ENCODE data around the gene GAREM2. TPM values are rescaled to one million over a fixed set of nuclear protein-coding genes. Genes with fewer than 3 reads are reported as not detected.

The GAREM2 gene
- total RNA-seq, 4 donors from 2014 or later, result 1.5 to 4.6 (median 2.2) TPM; not detected in 1

GRCh38 chr2:26185304-26185928 lies 12.5 kb downstream of the GAREM2 start:
- 50 to 82% methylated on average over 6 to 20 of the region's 20 CpGs for WGBS, 2 donors (ENCODE audit: low coverage in 1 of 2)
- intact Hi-C loops (cut with DNase I; ENCODE audit: low total_unique reads), result no loop called here

DNA sequence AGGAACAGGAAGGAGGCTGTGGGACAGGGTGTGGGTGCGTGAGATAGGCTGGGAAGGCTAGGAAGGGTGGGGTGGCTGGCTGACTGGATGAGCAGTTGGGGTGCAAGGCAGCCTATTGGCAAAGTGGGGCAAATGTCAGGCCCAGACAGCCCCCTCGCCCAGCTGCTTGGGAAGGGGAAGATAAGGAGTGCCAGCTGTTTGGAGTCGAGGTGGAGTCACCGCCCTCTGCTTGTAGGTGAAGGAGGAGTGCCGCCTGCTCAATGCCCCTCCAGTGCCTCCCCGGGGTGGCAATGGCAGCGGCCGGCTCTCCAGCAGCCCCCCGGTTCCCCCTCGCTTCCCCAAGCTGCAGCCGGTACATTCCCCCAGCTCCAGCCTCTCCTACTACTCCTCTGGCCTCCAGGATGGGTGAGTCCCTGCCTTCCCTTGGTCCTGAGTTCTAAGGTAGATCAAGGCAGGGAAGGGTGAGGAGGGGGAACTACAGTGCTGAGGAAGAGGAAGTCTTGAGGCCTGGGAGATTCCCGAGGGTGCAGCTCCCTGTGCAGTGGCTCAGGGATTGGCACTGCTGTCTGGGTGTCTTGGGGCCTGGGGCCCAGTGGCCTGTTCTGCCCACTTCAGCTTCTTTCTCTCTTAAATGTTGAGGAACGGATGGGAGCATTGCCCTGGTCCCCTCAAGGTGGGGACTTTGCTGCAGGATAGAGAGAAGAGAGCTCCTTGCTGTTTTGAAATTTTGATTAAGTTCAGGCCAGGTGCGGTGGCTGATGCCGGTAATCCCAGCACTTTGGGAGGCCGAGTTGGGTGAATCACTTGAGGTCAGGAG lies 13.3 kb downstream of the GAREM2 start:
- in situ Hi-C loops (cut with MboI; ENCODE audit: low pct_ligation_motif_present in 1 of 4, low pct_unique_long_range_greater_than_20kb in 1 of 4, low sequenced_read_pairs in 3 of 4), result no loop called here
- no peak overlapping the region for H3K4me3 ChIP-seq
- H3K36me3 ChIP-seq, result no peaks in the 10 kb centered on the region
- intact Hi-C loops (cut with DNase I; ENCODE audit: low total_unique reads), result no loop called here
- peaks cover 4 to 12% (median 10%) of the 10 kb centered on the region in 4 donors for H3K4me1 ChIP-seq
- H3K9me3 ChIP-seq, result no peaks in the 10 kb centered on the region
- H3K27ac ChIP-seq, result peak overlapping the region in 2 of 4 donors; percentile 60 to 66
- WGBS, 2 donors (ENCODE audit: low coverage in 1 of 2), result 89% methylated on average over 16 of the region's 16 CpGs; no CpG with 5 or more reads in 1 of the 2 donors
- no peak for TF ChIP-seq POLR2A (IDR thresholded peaks at IDR 0.05)
- TF ChIP-seq, protein P1, sequence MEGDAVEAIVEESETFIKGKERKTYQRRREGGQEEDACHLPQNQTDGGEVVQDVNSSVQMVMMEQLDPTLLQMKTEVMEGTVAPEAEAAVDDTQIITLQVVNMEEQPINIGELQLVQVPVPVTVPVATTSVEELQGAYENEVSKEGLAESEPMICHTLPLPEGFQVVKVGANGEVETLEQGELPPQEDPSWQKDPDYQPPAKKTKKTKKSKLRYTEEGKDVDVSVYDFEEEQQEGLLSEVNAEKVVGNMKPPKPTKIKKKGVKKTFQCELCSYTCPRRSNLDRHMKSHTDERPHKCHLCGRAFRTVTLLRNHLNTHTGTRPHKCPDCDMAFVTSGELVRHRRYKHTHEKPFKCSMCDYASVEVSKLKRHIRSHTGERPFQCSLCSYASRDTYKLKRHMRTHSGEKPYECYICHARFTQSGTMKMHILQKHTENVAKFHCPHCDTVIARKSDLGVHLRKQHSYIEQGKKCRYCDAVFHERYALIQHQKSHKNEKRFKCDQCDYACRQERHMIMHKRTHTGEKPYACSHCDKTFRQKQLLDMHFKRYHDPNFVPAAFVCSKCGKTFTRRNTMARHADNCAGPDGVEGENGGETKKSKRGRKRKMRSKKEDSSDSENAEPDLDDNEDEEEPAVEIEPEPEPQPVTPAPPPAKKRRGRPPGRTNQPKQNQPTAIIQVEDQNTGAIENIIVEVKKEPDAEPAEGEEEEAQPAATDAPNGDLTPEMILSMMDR (IDR thresholded peaks at IDR 0.05), result no peak
- TF ChIP-seq EP300 (IDR thresholded peaks at IDR 0.05; ENCODE audit: low read depth), result no peak
- no peak for TF ChIP-seq POLR2AphosphoS5 (IDR thresholded peaks at IDR 0.05)
- H3K27me3 ChIP-seq, result no peaks in the 10 kb centered on the region
- peak; percentile 32 for DNase-seq

More at GRCh38 chr2:26185304-26185928, 12.5 kb downstream of the GAREM2 start:
- Histone ChIP-seq H3K36me3 (no peaks in the 10 kb centered on the region), H3K27ac (peak overlapping the region; percentile 44 to 67 (median 63)), H3K4me1 (peaks cover 4 to 12% (median 10%) of the 10 kb centered on the region in 4 donors), H3K4me3 (peak overlapping the region; percentile 46 to 65 (median 52)), H3K27me3 (no peaks in the 10 kb centered on the region), H3K9me3 (no peaks in the 10 kb centered on the region)
- in situ Hi-C loops (cut with MboI; ENCODE audit: low pct_ligation_motif_present in 1 of 4, low pct_unique_long_range_greater_than_20kb in 1 of 4, low sequenced_read_pairs in 3 of 4), result no loop called here
- TF ChIP-seq EP300 (IDR thresholded peaks at IDR 0.05; ENCODE audit: low read depth) (no peak), POLR2AphosphoS5 (IDR thresholded peaks at IDR 0.05) (no peak), POLR2A (IDR thresholded peaks at IDR 0.05) (no peak)
- TF ChIP-seq, protein P1 (IDR thresholded peaks at IDR 0.05), result no peak
- DNase-seq, result no peak

DNA sequence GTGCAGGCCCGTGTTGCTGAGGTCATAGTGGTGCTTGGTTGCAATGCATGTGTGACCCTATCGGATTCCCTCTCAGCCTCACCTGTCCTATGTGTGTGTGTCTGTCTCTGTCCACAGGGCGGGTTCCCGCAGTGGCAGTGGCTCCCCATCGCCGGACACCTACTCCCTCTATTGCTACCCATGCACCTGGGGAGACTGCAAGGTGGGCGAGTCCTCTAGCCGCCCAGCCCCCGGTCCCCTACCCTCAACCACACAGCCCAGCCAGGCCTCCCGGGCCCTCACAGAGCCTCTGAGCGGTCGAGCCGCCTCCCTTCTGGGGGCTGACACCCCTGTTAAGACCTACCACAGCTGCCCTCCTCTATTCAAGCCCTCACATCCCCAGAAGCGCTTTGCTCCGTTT lies 14.2 kb downstream of the GAREM2 start:
- no peaks in the 10 kb centered on the region for H3K9me3 ChIP-seq
- in situ Hi-C loops (cut with MboI; ENCODE audit: low pct_ligation_motif_present in 1 of 4, low pct_unique_long_range_greater_than_20kb in 1 of 4, low sequenced_read_pairs in 3 of 4) (no loop called here), intact Hi-C loops (cut with DNase I; ENCODE audit: low total_unique reads) (no loop called here)
- H3K36me3 ChIP-seq, result no peaks in the 10 kb centered on the region
- TF ChIP-seq, protein P1 (IDR thresholded peaks at IDR 0.05), result no peak
- TF ChIP-seq EP300 (IDR thresholded peaks at IDR 0.05; ENCODE audit: low read depth) (no peak), POLR2AphosphoS5 (IDR thresholded peaks at IDR 0.05) (no peak), POLR2A (IDR thresholded peaks at IDR 0.05) (no peak)
- no peak for DNase-seq
- 93% methylated on average over 15 of the region's 15 CpGs; no CpG with 5 or more reads in 1 of the 2 donors for WGBS, 2 donors (ENCODE audit: low coverage in 1 of 2)
- H3K27me3 ChIP-seq, result no peaks in the 10 kb centered on the region
- no peak overlapping the region for H3K27ac ChIP-seq
- peaks cover 4 to 18% (median 14%) of the 10 kb centered on the region in 4 donors for H3K4me1 ChIP-seq
- H3K4me3 ChIP-seq, result no peak overlapping the region

DNA sequence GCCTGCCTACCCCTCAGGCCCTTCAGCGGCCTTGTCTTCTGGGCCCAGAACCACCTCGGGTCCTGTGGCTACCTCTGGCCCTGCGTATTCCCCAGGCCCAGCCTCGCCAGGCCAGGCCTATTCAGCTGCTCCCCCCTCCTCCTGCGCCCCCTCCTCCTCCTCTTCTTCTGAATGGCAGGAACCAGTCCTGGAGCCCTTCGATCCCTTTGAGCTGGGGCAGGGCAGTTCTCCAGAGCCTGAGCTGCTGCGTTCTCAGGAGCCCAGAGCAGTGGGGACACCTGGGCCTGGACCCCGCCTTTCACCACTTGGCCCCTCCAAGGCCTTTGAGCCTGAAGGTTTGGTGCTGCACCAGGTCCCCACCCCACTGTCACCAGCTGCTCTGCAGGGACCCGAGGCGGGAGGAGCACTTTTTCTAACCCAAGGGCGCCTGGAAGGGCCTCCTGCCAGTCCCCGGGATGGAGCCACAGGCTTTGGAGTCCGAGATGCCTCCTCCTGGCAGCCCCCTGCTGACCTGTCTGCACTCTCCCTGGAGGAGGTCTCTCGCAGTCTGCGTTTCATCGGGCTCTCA lies 14.7 kb downstream of the GAREM2 start:
- H3K27me3 ChIP-seq, result no peaks in the 10 kb centered on the region
- no peak for TF ChIP-seq EP300 (IDR thresholded peaks at IDR 0.05; ENCODE audit: low read depth)
- no peak for TF ChIP-seq POLR2A (IDR thresholded peaks at IDR 0.05)
- TF ChIP-seq POLR2AphosphoS5 (IDR thresholded peaks at IDR 0.05), result no peak
- TF ChIP-seq, protein P1 (IDR thresholded peaks at IDR 0.05), result no peak
- no peak overlapping the region for H3K27ac ChIP-seq
- no peaks in the 10 kb centered on the region for H3K9me3 ChIP-seq
- DNase-seq, result no peak
- H3K4me3 ChIP-seq, result no peak overlapping the region
- H3K4me1 ChIP-seq, result peaks cover 4 to 18% (median 14%) of the 10 kb centered on the region in 4 donors
- WGBS, 2 donors (ENCODE audit: low coverage in 1 of 2), result 92 to 100% methylated on average over 2 to 12 of the region's 16 CpGs
- intact Hi-C loops (cut with DNase I; ENCODE audit: low total_unique reads) (no loop called here), in situ Hi-C loops (cut with MboI; ENCODE audit: low pct_ligation_motif_present in 1 of 4, low pct_unique_long_range_greater_than_20kb in 1 of 4, low sequenced_read_pairs in 3 of 4) (no loop called here)
- H3K36me3 ChIP-seq, result no peaks in the 10 kb centered on the region
